Measurements from ENCODE around the gene EPHA5. TPM values are rescaled to one million over a fixed set of nuclear protein-coding genes. Genes with fewer than 3 reads are reported as not detected.

EPHA5 gene
- total and polyA plus RNA-seq, 9 of the 15 experiments (the other 6 are each of a cell fraction or from before 2014, with no cell fraction given): 0.04 TPM; not detected in 8

DNA sequence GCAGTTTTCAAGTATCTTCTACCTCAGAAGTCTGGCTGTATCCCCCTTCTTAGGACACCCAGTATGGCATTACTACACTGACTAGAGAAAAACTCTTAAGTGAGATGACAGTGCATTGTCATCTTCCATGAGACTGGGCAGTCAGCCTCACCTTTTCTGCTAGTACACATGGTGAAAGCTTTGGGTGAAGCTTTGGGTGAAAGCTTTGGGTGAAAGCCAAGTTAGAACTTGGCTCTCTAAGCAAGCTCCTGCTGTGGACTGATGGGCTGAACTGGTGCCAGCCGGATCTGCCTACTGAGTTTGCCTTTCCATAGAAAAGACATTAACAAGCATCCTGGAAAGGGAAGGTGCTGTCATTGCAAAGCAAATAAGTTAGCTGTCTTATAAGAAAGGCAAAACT lies 8.8 kb downstream of the EPHA5 start:
- no peak for DNase-seq (ENCODE audit: extremely low read depth in 1 of 4, low spot score in 3 of 4)
- Histone ChIP-seq H3K4me1 (replicated peaks in 1 of 2; ENCODE audit: control insufficient read depth in 2 of 2, insufficient read depth in 2 of 2, low read length in 2 of 2) (no peaks in the 10 kb centered on the region), H4K20me1 (replicated peaks; ENCODE audit: control insufficient read depth, insufficient read depth, low read length) (no peaks in the 10 kb centered on the region), H3K9ac (ENCODE audit: insufficient read depth in 1 of 2, low read depth in 2 of 2, low read length in 2 of 2) (no peak overlapping the region), H3K27ac (ENCODE audit: extremely low read depth, low read depth, low read length) (no peak overlapping the region), H3K9me1 (ENCODE audit: control insufficient read depth, insufficient read depth, low read length) (no peaks in the 10 kb centered on the region), H3K4me3 (no peak overlapping the region), H3K27me3 (ENCODE audit: control insufficient read depth in 2 of 2, insufficient read depth in 2 of 2, low read length in 2 of 2) (no peaks in the 10 kb centered on the region), H3K79me2 (ENCODE audit: control insufficient read depth, insufficient read depth, low read length) (no peaks in the 10 kb centered on the region), H3K36me3 (ENCODE audit: control insufficient read depth, insufficient read depth, low read length) (no peaks in the 10 kb centered on the region), H3K4me2 (ENCODE audit: insufficient read depth, low read length) (no peak overlapping the region), H2AFZ (ENCODE audit: low read depth, low read length) (no peak overlapping the region), H3K9me3 (replicated peaks; ENCODE audit: control insufficient read depth, insufficient read depth, low read depth, low read length) (no peaks in the 10 kb centered on the region)
- ATAC-seq: no peak
- in situ Hi-C loops (cut with MboI) (no loop called here), intact Hi-C loops (cut with micrococcal nuclease) (no loop called here)
- WGBS (ENCODE audit: insufficient coverage, low coverage, missing lambda C conversion rate): 0% methylated on average over 1 of the region's 1 CpG
- ChIA-PET POLR2A (no interaction called here), CTCF (ENCODE audit: low intra/inter-chr PET ratio) (no interaction called here)
- no TSS peak for BruUV-seq (replicated peaks)
- no peak for FAIRE-seq
- no peak for TF ChIP-seq GABPB1 (CRISPR knock-in tag; IDR thresholded peaks at IDR 0.05)
- TF ChIP-seq TRIM28 (IDR thresholded peaks at IDR 0.05): no peak
- no peak for TF ChIP-seq ZNF175 (CRISPR knock-in tag; IDR thresholded peaks at IDR 0.05; ENCODE audit: low read depth)
- no peak for TF ChIP-seq MYC (IDR thresholded peaks at IDR 0.05; ENCODE audit: low read depth, low read length)
- no peak for TF ChIP-seq MYC (CRISPR knock-in tag; IDR thresholded peaks at IDR 0.05; ENCODE audit: borderline replicate concordance, low read depth)
- no peak for TF ChIP-seq JUND (IDR thresholded peaks at IDR 0.05; ENCODE audit: borderline replicate concordance, low read depth, low read length)
- no peak for TF ChIP-seq JUND (tag; IDR thresholded peaks at IDR 0.05; ENCODE audit: borderline replicate concordance, low read depth, low read length)
- no peak for TF ChIP-seq RFX7 (CRISPR knock-in tag; IDR thresholded peaks at IDR 0.05)
- TF ChIP-seq PRPF4 (IDR thresholded peaks at IDR 0.05; ENCODE audit: insufficient read depth, low read depth, low read length, poor library complexity, severe bottlenecking): no peak
- TF ChIP-seq ZBTB26 (CRISPR knock-in tag; IDR thresholded peaks at IDR 0.05): no peak
- TF ChIP-seq RB1 (IDR thresholded peaks at IDR 0.05; ENCODE audit: low read depth): no peak
- no peak for TF ChIP-seq ZNF140 (CRISPR knock-in tag; IDR thresholded peaks at IDR 0.05)

Measured in K562 (cell line).